ENCODE data around the gene KRTAP10-4.
"Not testable (repeated sequence)": the region's sequence is repeated elsewhere in the genome, so short reads cannot be mapped to it uniquely, and the experiment has no call there.

KRTAP10-4 gene

GRCh38 chr21:44599264-44600029, 25.9 kb downstream of the KRTAP10-4 start:
- DNase-seq (ENCODE audit: low read depth in 2 of 2): no peak

DNA sequence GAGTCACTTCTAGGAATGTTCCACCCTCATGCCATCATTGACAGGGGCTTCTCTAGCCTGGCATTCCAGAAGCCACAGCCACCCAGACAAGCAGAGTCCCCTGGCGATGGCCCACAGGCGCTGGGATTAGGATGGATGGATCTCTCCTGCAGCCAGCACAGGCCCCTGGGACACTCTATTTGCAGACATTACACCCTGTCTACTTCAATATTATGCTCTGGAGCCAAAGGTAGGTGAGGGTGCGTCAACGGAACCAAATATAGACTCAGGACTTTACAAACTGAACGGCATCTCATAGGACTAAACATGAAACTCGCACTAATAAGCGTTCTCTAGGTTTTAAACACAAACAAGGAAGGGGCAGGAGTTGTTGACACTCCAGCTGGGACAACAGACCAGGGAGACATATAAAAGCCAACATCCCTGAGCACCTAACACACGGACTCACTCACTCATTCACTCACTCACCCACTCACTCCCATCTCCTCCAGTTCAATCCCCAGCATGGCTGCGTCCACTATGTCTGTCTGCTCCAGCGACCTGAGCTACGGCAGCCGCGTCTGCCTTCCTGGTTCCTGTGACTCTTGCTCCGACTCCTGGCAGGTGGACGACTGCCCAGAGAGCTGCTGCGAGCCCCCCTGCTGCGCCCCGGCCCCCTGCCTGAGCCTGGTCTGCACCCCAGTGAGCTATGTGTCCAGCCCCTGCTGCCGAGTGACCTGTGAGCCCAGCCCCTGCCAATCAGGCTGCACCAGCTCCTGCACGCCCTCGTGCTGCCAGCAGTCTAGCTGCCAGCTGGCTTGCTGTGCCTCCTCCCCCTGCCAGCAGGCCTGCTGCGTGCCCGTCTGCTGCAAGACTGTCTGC, 26.8 kb downstream of the KRTAP10-4 start, which contains the start of gene KRTAP10-7:
KRTAP10-7 (plus strand) TSS at position 480 of the 861 bp plus-strand sequence; CDS start at position 505, 25 bp downstream.
- DNase-seq (ENCODE audit: low read depth in 2 of 2): not testable (repeated sequence)

DNA sequence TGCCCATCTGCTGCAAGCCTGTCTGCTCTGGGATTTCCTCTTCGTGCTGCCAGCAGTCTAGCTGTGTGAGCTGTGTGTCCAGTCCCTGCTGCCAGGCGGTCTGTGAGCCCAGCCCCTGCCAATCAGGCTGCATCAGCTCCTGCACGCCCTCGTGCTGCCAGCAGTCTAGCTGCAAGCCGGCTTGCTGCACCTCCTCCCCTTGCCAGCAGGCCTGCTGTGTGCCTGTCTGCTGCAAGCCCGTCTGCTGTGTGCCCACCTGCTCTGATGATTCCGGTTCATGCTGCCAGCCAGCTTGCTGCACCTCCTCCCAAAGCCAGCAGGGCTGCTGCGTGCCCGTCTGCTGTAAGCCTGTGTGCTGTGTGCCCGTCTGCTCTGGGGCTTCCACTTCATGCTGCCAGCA, 27.6 kb downstream of the KRTAP10-4 start:
- not testable (repeated sequence) for DNase-seq (ENCODE audit: low read depth in 2 of 2)

GRCh38 chr21:44601596-44602462, 28.3 kb downstream of the KRTAP10-4 start:
- DNase-seq (ENCODE audit: low read depth in 2 of 2): no peak

GRCh38 chr21:44602463-44602850, 28.9 kb downstream of the KRTAP10-4 start:
- no peak for DNase-seq (ENCODE audit: low read depth in 2 of 2)

DNA sequence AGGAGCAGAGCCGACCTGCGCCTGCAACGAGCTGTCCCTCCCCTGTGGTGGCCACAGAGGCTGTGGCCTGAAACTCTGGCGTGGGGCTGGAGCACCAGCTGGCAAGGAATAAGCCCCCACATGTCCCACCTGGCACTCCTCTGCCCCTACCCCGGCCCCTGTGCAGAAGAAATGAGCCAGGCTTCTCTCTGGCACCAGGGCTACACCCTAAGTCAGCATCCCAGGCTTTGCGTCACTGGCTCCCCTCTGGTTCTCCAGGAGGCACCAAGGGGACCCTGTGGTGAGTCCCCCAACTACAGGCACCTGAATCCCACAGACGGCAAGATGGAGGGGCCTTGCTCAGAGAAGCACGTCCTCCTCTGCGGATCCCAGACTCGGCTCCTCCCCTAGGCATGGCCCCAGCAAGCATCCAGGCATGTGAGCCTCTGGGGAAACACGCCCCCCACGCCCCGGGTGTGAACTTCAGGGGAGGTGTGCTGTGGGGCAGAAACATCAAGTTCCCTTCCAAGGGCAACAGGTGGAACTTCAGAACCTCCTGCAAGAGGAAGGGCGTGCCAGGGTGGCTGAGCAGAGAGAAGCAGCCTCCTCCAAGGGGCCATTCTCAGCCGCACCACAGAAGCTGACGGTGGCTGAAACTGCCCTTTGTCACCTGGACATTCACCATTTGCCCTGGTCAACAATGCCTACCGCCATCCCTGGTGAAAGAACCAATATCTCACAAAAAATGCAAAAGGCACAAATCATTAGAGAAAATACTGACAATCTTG, 29.8 kb downstream of the KRTAP10-4 start:
- no peak for DNase-seq (ENCODE audit: low read depth in 2 of 2)

- DNase-seq (ENCODE audit: low read depth in 2 of 2): no peak
Measured at GRCh38 chr21:44603911-44604310, 30.4 kb downstream of the KRTAP10-4 start.

- DNase-seq (ENCODE audit: low read depth in 2 of 2): no peak
Measured at GRCh38 chr21:44606495-44606894, 33.0 kb downstream of the KRTAP10-4 start.

DNA sequence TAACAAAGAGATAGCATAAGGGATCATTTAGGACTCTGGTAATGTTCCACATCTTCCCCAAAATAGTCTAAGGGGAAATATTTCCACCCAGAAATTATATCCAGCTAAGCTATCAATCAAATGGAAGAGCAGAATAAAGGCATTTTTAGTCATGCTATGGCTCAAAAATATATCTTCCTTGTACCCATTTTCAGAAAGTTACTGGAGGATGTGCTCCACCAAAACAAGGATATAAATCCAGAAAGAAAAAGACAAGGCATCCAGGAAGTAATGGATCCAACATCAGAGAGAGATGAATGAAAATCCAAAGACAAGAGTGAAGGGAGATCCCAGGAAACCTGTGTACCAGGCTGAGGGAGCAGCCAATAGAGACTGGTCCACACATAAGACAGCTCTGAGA, 35.7 kb downstream of the KRTAP10-4 start:
- DNase-seq (ENCODE audit: low read depth in 2 of 2): no peak

GRCh38 chr21:44610157-44610843, 36.8 kb downstream of the KRTAP10-4 start:
- not testable (repeated sequence) for DNase-seq (ENCODE audit: low read depth in 2 of 2)

DNA sequence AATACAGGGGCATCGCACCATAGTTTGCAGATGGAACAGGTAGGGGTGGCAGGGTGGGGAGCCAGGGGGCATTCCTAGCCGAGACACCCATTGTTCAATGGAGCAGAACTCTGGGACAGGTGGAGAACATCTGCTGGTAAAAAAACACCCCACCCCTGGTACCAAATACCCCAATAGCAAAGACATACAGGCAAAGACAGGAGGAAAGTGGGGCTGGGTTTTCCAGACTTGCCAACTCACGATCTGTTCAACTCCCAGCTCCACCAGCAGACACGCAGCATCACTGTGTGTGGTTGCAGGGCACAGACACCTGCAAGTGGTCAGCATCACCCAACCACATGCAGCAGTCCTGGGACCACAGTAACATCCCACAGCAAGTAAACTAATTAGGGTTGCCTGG, 38.0 kb downstream of the KRTAP10-4 start:
- DNase-seq (ENCODE audit: low read depth in 2 of 2): no peak

- DNase-seq (ENCODE audit: low read depth in 2 of 2): no peak
Measured at GRCh38 chr21:44612029-44612486, 38.5 kb downstream of the KRTAP10-4 start, which contains the start of gene KRTAP10-8. Gene KRTAP10-8 (plus strand): TSS chr21:44612079. CDS start chr21:44612101, 22 bp downstream.

- no peak for DNase-seq (ENCODE audit: low read depth in 2 of 2)
Measured at GRCh38 chr21:44612669-44613229, 39.2 kb downstream of the KRTAP10-4 start.

DNA sequence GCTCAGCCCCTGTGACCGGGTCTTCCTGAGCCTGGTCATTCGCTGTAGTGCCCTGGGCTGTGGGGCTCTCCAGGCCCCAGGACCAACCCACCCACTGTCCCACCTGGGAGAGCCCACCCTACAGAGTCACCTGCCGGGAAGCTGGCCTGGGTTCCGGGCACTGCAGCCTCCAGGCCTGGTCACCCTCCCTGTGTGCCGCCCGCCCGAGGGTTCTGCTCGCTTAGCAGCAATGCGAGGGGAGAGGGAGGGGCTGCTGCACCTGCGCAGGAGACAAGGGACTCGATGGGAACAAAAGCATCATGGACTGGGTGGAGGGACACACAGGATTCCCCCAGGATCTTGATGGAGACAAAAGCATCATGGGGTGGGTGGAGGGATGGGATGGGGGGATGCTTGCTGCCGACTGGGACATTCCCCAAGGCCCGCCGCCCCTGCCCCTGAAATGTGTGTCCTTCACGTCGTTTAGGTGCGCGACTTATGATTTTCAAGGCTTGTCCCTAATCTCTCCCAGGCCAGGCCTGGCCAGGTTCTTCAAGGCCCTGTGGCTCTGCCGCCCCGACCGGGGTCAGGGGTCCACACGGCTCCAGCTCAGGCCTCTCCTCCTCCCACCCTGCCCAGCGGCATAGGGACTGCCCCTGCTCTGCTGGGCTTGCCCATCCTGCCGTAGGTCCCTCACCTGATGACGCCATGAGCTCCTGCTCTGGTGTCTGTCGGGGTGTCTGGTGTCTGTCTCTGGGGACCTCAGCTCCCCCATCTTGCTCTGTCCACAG, 40.0 kb downstream of the KRTAP10-4 start:
- DNase-seq (ENCODE audit: low read depth in 2 of 2): no peak

GRCh38 chr21:44614161-44614631, 40.7 kb downstream of the KRTAP10-4 start:
- no peak for DNase-seq (ENCODE audit: low read depth in 2 of 2)

DNA sequence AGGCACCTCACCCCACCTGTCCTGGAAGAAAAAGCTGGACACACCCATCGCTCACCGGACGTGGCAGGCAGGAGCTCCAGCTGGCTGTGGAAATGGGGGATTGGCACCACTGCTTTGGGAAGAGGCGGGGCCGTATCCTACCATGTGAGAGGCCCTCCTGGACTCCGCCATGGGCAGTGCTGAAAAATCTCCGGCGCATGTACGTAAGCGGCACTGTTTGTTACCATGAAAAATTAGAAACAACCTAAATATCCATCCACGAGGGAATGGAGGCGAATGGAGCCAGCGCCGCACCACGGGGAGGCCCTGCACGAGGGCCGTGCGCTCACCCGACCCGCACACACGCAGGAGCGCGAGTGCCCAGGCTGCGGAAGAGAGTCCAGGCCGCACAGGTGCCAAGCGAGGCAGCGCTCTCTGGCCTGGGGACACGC, 41.4 kb downstream of the KRTAP10-4 start:
- DNase-seq (ENCODE audit: low read depth in 2 of 2): no peak

GRCh38 chr21:44615466-44615865, 41.9 kb downstream of the KRTAP10-4 start:
- no peak for DNase-seq (ENCODE audit: low read depth in 2 of 2)

- no peak for DNase-seq (ENCODE audit: low read depth in 2 of 2)
Measured at GRCh38 chr21:44615911-44616590, 42.5 kb downstream of the KRTAP10-4 start.

Measured in stimulated activated CD4-positive, alpha-beta T cell treated with anti-CD3 and anti-CD28 coated beads, Interleukin-1b, Interleukin-23, amount 100 ng/mL, for 4 hours (primary cell).